ENCODE data around the gene OR1J2.

GRCh38 chr9:122477826-122478225, 32.8 kb upstream of the OR1J2 start, which contains the start of gene OR1J1:
- TF ChIP-seq EP300 (IDR thresholded peaks at IDR 0.05; ENCODE audit: low read length) (no peak), REST (IDR thresholded peaks at IDR 0.05; ENCODE audit: borderline replicate concordance) (no peak), REST (CRISPR knock-in tag; IDR thresholded peaks at IDR 0.05; ENCODE audit: low read depth) (no peak), ELF4 (CRISPR knock-in tag; IDR thresholded peaks at IDR 0.05) (no peak), USF2 (CRISPR knock-in tag; IDR thresholded peaks at IDR 0.05) (no peak), CTCF (IDR thresholded peaks at IDR 0.05 in 2 of 3, conservative IDR thresholded peaks at IDR 0.05 in 1 of 3; ENCODE audit: insufficient read depth in 2 of 3, low read depth in 1 of 3, low read length in 3 of 3) (no peak)

Data from K562 (cell line).